Activated CD8-positive, alpha-beta memory T cell treated with anti-CD3 and anti-CD28 coated beads, Interleukin-2, amount 10 ng/mL, durations not matched to agents 7 days and 5 days (primary cell): ENCODE data around the gene MVD. TPM values are rescaled to one million over a fixed set of nuclear protein-coding genes. Genes with fewer than 3 reads are reported as not detected.
"Not testable (repeated sequence)": the region's sequence is repeated elsewhere in the genome, so short reads cannot be mapped to it uniquely, and the experiment has no call there.

ENCODE experiments used
- ATAC-seq: fragments of 150-1000 bp; cut with Tn5 transposase; one replicate; pipeline ENCODE4 v1.10.0; 2021; ENCODE audit warnings: moderate library complexity
- CTCF ChIA-PET: fragments of 350-600 bp; sonication (Branson Sonifier 250); formaldehyde crosslinking; loops from one replicate; lab custom pipeline; 2021; ENCODE audit warnings: antibody characterized with exemption; lab: Charles Lee
- DNase-seq: peaks from one replicate; pipeline ENCODE4 v3.0.0-alpha.2; 2020
- H3K27ac Mint-ChIP-seq: one replicate; pipeline ENCODE4 v1.8.0; 2021; ENCODE audit warnings: mild to moderate bottlenecking, mixed read lengths
- H3K27me3 Mint-ChIP-seq: one replicate; pipeline ENCODE4 v1.8.0; 2021; ENCODE audit warnings: mixed read lengths
- H3K36me3 Mint-ChIP-seq: one replicate; pipeline ENCODE4 v1.8.0; 2021; ENCODE audit warnings: mild to moderate bottlenecking, mixed read lengths
- H3K4me1 Mint-ChIP-seq: one replicate; pipeline ENCODE4 v1.8.0; 2021; ENCODE audit warnings: mixed read lengths
- H3K4me3 Mint-ChIP-seq: one replicate; pipeline ENCODE4 v1.8.0; 2021; ENCODE audit warnings: mild to moderate bottlenecking, moderate library complexity, mixed read lengths
- H3K9me3 Mint-ChIP-seq: one replicate; pipeline ENCODE4 v1.8.0; 2022; ENCODE audit warnings: low read depth, mixed read lengths
- total RNA-seq, 2 experiments: library from RNA; stranded (reverse); gene quantifications; one replicate each; pipeline ENCODE4 v1.2.3, GENCODE V29; 2021

MVD gene
- total RNA-seq, 2 experiments from 2014 or later, result 112 to 134 TPM

DNA sequence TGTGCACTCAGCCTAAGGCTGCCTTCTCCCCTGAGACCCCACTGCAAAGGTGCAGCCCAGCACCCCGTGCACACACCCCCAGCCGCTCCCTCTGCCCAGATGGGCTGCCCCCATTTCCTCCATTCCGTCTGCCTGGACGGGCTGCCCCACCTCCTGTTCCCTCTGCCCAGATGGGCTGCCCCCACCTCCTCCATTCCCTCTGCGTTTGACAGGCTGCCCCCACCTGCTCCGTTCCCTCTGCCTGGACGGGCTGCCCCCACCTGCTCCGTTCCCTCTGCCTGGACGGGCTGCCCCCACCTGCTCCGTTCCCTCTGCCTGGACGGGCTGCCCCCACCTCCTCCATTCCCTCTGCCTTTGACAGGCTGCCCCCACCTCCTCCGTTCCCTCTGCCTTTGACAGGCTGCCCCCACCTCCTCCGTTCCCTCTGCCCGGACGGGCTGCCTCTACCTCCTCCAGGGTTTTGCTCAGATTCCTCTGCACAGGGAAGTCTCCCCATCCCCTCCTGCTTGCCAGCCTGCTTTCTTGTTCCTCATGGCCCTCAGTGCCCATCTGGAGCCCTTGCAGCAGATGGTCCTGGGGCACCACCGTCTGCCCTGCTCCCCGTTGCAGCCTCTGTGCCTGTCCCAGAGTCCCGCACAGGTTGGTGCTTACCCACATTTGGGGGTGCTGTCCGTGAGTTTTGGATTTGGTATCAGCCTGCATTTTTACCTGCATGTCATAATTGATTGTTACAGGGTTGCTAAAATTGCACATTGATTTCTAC, 47.9 kb downstream of the MVD start:
- no peak overlapping the region for H3K27ac Mint-ChIP-seq
- H3K4me1 Mint-ChIP-seq, result peaks cover 21% of the 10 kb centered on the region
- H3K27me3 Mint-ChIP-seq, result no peaks in the 10 kb centered on the region
- H3K4me3 Mint-ChIP-seq, result no peak overlapping the region
- ATAC-seq (no peak), DNase-seq (no peak)
- CTCF ChIA-PET, result no interaction called here
- H3K9me3 Mint-ChIP-seq, result no peaks in the 10 kb centered on the region
- H3K36me3 Mint-ChIP-seq, result peaks cover 17% of the 10 kb centered on the region

DNA sequence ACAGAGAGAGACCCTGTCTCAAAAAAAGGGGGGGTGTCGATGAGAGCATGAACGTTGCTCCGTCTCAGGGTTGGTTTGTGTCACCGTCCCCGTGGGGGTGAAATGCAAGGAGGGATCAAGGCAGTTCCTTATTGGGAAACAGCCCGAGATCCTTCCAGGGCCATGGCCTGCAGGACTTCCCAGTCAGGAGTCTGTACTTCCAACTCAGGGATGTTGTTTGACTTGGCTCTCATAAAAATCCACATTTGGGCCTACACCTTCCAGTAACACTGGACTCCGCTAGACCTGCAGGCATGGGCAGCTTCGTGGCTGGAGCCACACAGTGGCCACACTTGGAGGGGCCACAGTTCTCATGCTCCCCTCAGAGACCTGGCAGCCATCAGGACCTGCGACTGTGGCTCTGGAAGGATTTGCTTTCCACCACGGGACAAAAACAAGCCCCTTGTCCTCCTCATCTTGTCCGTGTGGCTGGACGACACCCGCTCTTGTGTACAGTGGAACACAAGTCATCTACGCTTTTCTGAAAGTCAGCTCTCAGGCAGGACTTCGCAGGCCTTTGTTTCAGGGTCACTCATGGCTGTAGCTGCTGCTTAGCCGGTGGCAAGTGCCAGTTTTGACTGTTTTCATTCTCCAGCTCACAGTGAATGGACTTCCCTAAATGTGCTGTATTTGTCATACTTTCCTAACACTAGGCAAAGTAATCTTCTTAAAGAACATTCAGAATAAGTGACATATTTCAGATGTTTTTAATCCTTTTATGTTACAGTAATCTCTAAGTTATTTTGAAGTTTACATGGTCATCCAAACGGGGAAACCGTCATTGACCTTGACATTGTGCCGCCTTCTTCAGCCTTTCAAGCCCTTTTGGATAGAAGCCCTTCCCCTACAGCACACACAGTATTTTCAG, 48.7 kb downstream of the MVD start:
- Mint-ChIP-seq H3K4me3 (no peak overlapping the region), H3K36me3 (peaks cover 16% of the 10 kb centered on the region), H3K27ac (peak overlapping the region; percentile 56), H3K4me1 (peaks cover 13% of the 10 kb centered on the region), H3K9me3 (no peaks in the 10 kb centered on the region), H3K27me3 (no peaks in the 10 kb centered on the region)
- DNase-seq (no peak), ATAC-seq (no peak)
- CTCF ChIA-PET, result no interaction called here

DNA sequence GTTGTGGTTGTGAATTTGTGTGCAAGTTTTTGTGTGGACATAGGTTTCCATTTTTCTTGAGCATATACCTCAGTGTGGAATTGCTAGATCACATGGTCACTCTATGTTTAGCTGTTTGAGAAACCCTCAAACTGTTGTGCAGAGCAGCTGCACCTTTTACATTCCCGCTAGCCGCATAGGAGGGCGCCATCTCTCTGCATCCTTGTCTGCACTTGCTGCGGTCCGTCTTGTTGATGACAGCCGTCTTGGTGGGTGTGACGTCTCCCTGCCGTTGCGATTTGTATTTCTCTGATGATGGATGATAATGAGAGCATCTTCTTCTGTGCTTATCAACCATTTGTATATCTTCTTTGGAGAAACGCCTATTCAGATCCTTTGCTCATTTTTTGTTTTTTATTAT, 49.6 kb downstream of the MVD start:
- Mint-ChIP-seq H3K36me3 (peaks cover 18% of the 10 kb centered on the region), H3K27ac (peak overlapping the region; percentile 56), H3K9me3 (no peaks in the 10 kb centered on the region), H3K4me3 (no peak overlapping the region), H3K4me1 (peaks cover 4% of the 10 kb centered on the region), H3K27me3 (no peaks in the 10 kb centered on the region)
- ATAC-seq (no peak), DNase-seq (no peak)
- CTCF ChIA-PET, result no interaction called here

DNA sequence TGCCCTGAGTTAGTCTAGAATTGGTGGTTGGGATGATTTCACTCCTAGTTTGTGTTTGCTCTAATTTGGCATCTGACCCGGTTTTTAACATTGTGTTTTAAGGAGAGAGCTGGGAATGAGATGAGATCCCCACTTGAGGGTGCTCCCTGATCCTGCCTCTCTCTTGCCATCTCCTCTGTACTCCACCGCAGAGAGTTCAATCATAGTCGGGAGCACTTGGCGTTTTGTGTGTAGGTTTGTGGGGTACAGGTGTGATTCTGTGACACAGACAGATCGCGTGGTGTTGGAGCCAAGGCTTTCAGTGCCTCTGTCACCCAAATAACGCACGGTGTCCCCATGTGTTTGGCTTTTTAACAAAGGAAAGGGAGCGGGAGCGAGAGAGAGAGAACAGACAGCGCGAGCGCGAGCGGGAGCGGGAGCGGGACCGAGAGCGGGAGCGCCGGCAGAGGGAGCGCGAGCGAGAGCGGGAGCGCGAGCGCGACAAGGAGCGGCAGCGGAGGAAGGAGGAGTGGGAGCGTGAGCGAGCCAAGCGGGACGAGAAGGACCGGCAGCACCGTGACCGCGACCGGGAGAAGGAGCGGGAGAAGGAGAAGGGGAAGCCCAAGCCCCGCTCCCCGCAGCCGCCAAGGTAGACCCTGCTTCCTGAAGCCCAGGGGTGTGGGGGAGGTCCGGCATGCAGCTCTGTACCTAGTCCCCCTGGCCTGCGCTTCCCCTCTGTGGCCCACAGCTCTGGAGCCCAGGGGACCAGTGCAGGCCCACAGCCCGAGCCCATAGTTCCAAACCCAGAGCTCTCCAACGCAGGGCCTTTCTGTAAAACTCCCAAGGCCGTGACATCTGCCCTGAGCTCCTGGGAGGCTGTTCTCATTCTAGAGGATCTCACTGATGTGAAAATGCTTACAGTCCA, 51.7 kb downstream of the MVD start:
- CTCF ChIA-PET, result no interaction called here

DNA sequence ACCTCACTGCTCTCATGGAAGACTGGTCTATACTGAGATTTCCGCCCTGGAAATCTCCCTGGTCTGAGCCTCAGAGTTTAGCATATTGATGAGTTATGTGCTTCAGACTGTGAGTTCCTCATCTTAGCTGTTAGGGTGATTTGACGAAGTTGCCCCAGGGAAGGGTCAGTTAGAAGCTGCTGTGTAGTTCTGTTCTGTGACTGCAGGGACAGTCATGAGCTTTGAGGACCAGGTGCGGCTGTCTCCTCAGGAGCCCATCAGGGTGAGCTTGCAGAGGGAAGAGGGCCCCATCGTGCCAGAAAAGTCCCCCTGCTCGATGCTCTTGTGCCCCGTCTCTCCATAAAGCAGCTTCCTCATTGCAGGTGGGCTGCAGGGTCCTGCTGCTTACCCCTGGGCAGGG, 52.8 kb downstream of the MVD start:
- H3K27me3 Mint-ChIP-seq, result no peaks in the 10 kb centered on the region
- H3K4me1 Mint-ChIP-seq, result no peaks in the 10 kb centered on the region
- ATAC-seq (no peak), DNase-seq (no peak)
- peaks cover 23% of the 10 kb centered on the region for H3K36me3 Mint-ChIP-seq
- no peak overlapping the region for H3K4me3 Mint-ChIP-seq
- no peak overlapping the region for H3K27ac Mint-ChIP-seq
- CTCF ChIA-PET, result no interaction called here
- no peaks in the 10 kb centered on the region for H3K9me3 Mint-ChIP-seq

More for the DNA sequence above, 51.7 kb downstream of the MVD start:
- H3K4me3 Mint-ChIP-seq, result no peak overlapping the region
- H3K27me3 Mint-ChIP-seq, result no peaks in the 10 kb centered on the region
- DNase-seq (no peak), ATAC-seq (no peak)
- no peaks in the 10 kb centered on the region for H3K9me3 Mint-ChIP-seq
- peaks cover 23% of the 10 kb centered on the region for H3K36me3 Mint-ChIP-seq
- H3K4me1 Mint-ChIP-seq, result peaks cover 1% of the 10 kb centered on the region
- no peak overlapping the region for H3K27ac Mint-ChIP-seq

DNA sequence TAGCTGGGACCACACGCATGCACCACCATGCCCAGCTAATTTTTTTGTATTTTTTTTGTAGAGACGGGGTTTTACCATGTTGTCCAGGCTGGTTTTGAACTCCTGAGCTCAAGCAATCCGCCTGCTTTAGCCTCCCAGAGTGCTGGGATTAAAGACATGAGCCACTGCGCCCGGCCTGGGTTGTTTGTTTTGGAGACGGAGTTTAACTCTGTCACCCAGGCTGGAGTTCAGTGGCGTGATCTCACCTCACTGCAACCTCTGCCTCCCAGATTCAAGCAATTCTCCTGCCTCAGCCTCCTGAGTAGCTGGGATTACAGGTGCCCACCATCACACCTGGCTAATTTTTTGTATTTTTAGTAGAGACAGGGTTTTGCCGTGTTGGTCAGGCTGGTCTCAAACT, 53.5 kb downstream of the MVD start:
- H3K36me3 Mint-ChIP-seq, result peaks cover 23% of the 10 kb centered on the region
- H3K27ac Mint-ChIP-seq, H3K4me3 Mint-ChIP-seq, CTCF ChIA-PET, H3K27me3 Mint-ChIP-seq, H3K4me1 Mint-ChIP-seq, H3K9me3 Mint-ChIP-seq, DNase-seq, ATAC-seq: not testable (repeated sequence)

DNA sequence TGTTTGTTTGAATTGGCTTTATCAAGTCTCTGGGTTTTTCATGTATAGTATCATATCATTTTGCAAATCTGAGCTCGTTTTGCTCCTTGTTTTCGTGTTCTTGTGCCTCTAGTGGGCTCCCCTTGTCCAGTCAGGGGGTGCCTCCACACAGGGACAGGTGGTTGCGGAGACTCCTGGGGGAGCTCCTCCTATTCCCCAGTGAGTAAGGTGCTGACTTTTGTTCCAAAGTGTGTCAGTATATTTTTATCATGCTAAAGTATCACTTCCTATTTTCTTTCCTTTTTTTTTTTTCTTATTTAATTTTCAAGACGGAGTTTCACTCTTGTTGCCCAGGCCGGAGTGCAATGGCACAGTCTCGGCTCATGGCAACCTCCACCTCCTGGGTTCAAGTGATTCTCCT, 54.8 kb downstream of the MVD start:
- ATAC-seq, result no peak
- CTCF ChIA-PET, result no interaction called here
- no peaks in the 10 kb centered on the region for H3K27me3 Mint-ChIP-seq
- peaks cover 25% of the 10 kb centered on the region for H3K36me3 Mint-ChIP-seq
- no peaks in the 10 kb centered on the region for H3K9me3 Mint-ChIP-seq
- H3K4me3 Mint-ChIP-seq, result no peak overlapping the region
- H3K4me1 Mint-ChIP-seq, result no peaks in the 10 kb centered on the region
- H3K27ac Mint-ChIP-seq, result peak overlapping the region; percentile 29
- no peak for DNase-seq

DNA sequence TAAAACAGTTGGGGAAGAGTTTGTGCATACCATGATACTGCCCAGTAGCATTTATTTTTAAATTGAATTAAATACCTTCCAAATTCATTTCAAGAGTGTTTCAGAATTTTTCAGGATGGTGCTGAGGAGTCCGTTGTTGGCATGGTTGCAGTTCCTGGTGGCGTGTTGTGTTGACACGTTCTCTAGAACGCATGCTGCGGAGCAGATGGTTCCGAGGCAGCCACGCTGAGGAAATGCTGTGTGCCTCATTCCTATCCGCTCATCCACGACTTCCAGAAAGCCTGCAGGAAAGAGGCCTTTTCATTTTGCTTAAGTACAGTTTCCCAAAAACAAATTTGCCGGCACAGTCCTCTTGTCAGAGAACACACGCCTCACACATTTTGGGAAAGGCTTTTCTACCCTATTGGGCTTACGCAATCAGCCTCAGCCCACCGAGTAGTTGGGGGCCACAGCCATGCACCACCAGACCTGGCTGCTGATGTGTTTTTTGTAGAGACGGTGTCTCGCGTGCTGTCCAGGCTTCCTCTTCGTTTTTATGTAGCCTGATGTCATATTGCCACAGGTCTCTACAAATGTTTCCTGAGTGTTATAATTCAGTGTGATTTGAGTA, 56.6 kb downstream of the MVD start:
- ATAC-seq, result no peak

DNA sequence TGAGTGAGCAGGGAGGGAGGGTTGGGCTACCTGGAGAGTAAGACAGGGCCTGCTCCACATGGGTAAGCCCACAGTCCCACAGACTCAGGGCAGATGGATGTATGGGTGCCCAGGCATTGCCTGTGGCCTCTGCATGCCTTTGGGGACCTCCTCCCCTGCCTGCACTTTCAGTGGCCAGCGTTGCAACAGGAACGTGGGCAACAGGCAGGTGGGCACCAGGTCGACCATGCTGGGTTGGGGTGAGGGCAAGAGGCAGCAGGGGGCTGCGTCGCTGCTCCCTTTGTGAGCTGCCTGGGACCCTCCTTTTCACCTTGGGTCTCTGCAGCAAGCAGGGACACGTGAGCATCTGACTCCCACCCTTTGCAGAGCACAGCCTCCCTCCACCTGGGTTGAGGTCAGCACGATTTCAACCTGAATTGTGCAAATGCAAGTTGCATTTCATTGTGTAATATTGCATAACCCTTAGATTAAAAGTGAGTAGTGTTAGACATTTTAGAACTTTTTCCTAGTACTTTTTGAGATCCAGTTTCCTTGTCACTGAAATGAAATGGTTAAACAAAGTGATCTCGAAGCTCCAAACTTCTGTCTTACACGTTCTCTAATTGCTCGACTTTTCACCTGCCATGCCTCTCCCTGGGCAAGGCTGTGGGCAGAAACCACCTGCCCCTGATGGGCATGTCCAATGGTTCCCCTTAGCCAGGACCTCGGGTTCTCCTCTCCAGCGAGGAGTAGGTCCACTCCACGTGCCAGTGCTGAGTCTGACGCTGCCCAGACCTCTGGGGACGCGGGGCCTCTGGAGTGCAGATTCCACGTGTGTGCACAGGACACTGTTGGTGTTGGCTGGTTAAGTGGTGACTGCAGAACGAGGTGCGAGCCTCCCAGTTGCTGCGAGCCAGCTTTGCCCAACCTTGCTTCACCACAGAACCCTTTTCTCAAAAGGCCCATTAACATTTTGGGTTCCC, 57.4 kb downstream of the MVD start:
- Mint-ChIP-seq H3K27ac (no peak overlapping the region), H3K36me3 (peaks cover 31% of the 10 kb centered on the region), H3K4me3 (no peak overlapping the region), H3K4me1 (no peaks in the 10 kb centered on the region), H3K9me3 (no peaks in the 10 kb centered on the region), H3K27me3 (no peaks in the 10 kb centered on the region)
- no peak for ATAC-seq
- DNase-seq, result no peak
- CTCF ChIA-PET, result no interaction called here

More for the DNA sequence above, 56.6 kb downstream of the MVD start:
- DNase-seq, result no peak
- Mint-ChIP-seq H3K27ac (no peak overlapping the region), H3K36me3 (peaks cover 30% of the 10 kb centered on the region), H3K9me3 (no peaks in the 10 kb centered on the region), H3K4me3 (no peak overlapping the region), H3K4me1 (no peaks in the 10 kb centered on the region), H3K27me3 (no peaks in the 10 kb centered on the region)
- CTCF ChIA-PET, result no interaction called here

DNA sequence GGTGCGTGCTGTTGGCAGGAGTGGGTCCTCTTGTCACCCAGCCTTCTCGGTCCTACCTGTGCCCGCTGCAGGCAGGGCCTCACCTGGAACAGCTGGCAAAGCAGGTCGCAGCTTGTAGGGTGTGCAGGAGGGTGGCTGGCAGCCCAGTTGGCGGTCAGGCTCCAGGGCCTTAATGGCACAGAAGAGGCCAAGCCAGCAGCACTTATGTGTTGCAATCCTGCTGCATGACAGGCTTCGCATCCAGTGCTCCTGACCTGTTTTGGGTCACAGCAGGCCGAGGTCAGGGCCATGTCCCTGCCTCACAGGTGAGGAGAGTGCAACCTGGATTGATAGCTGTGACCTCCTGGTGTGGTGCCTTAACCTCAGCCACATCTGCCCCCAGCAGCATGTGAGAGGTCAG, 60.8 kb downstream of the MVD start:
- ATAC-seq (no peak), DNase-seq (no peak)
- Mint-ChIP-seq H3K4me3 (no peak overlapping the region), H3K4me1 (peaks cover 4% of the 10 kb centered on the region), H3K27ac (no peak overlapping the region), H3K27me3 (no peaks in the 10 kb centered on the region), H3K36me3 (peaks cover 27% of the 10 kb centered on the region), H3K9me3 (no peaks in the 10 kb centered on the region)
- CTCF ChIA-PET, result no interaction called here
